IMR-90 (cell line): ENCODE data around the gene PMM1.

Experiments used
- CEBPB ChIP-seq: IDR thresholded peaks from 2 replicates; pipeline ENCODE4 v1.6.1; 2012; ENCODE audit warnings: low read depth, low read length, improper control_type of control experiment
- MAFK ChIP-seq: IDR thresholded peaks from 2 replicates; pipeline ENCODE4 v1.6.1; 2012; ENCODE audit warnings: low read depth, low read length, improper control_type of control experiment
- MAZ ChIP-seq: IDR thresholded peaks from 2 replicates; pipeline ENCODE4 v1.6.1; 2012; ENCODE audit warnings: low read depth, mild to moderate bottlenecking, low read length, improper control_type of control experiment, moderate library complexity, borderline replicate concordance
- POLR2A ChIP-seq: IDR thresholded peaks from 2 replicates; pipeline ENCODE4 v1.6.1; 2012; ENCODE audit warnings: mild to moderate bottlenecking, low read depth, low read length
- RAD21 ChIP-seq: IDR thresholded peaks from 2 replicates; pipeline ENCODE4 v1.6.1; 2012; ENCODE audit warnings: low read length, improper control_type of control experiment
- RCOR1 ChIP-seq: IDR thresholded peaks from 2 replicates; pipeline ENCODE4 v1.6.1; 2012; ENCODE audit warnings: mild to moderate bottlenecking, low read length, improper control_type of control experiment; ENCODE audit not compliant: insufficient replicate concordance
- SMC3 ChIP-seq: fragments of 150-350 bp; IDR thresholded peaks from 2 replicates; pipeline ENCODE4 v1.6.1; 2016; ENCODE audit warnings: low read depth, mild to moderate bottlenecking, antibody characterized with exemption, low read length, moderate library complexity
- TF ChIP-seq, protein P1 (sequence below): conservative IDR thresholded peaks from 2 replicates; pipeline ENCODE4 v1.5.1; 2012; ENCODE audit warnings: mild to moderate bottlenecking, low read depth, low read length, improper control_type of control experiment
- TF ChIP-seq, protein P2 (sequence below): fragments of 150-350 bp; IDR thresholded peaks from 2 replicates; pipeline ENCODE4 v1.6.1; 2017; ENCODE audit warnings: mild to moderate bottlenecking, antibody characterized with exemption, low read length, low read depth
- TF ChIP-seq, protein P3 (sequence below): fragments of 150-350 bp; IDR thresholded peaks from 2 replicates; pipeline ENCODE4 v1.6.1; 2016; ENCODE audit warnings: low read depth, mild to moderate bottlenecking, low read length, moderate library complexity, borderline replicate concordance

GRCh38 chr22:41551877-41552582, 37.6 kb downstream of the PMM1 start:
- TF ChIP-seq POLR2A (no peak), RCOR1 (no peak), MAFK (no peak), CEBPB (no peak), SMC3 (no peak), RAD21 (no peak), MAZ (no peak)
- TF ChIP-seq, protein P1, sequence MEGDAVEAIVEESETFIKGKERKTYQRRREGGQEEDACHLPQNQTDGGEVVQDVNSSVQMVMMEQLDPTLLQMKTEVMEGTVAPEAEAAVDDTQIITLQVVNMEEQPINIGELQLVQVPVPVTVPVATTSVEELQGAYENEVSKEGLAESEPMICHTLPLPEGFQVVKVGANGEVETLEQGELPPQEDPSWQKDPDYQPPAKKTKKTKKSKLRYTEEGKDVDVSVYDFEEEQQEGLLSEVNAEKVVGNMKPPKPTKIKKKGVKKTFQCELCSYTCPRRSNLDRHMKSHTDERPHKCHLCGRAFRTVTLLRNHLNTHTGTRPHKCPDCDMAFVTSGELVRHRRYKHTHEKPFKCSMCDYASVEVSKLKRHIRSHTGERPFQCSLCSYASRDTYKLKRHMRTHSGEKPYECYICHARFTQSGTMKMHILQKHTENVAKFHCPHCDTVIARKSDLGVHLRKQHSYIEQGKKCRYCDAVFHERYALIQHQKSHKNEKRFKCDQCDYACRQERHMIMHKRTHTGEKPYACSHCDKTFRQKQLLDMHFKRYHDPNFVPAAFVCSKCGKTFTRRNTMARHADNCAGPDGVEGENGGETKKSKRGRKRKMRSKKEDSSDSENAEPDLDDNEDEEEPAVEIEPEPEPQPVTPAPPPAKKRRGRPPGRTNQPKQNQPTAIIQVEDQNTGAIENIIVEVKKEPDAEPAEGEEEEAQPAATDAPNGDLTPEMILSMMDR = no peak
- TF ChIP-seq, protein P2, sequence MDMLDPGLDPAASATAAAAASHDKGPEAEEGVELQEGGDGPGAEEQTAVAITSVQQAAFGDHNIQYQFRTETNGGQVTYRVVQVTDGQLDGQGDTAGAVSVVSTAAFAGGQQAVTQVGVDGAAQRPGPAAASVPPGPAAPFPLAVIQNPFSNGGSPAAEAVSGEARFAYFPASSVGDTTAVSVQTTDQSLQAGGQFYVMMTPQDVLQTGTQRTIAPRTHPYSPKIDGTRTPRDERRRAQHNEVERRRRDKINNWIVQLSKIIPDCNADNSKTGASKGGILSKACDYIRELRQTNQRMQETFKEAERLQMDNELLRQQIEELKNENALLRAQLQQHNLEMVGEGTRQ = no peak
- TF ChIP-seq, protein P3, sequence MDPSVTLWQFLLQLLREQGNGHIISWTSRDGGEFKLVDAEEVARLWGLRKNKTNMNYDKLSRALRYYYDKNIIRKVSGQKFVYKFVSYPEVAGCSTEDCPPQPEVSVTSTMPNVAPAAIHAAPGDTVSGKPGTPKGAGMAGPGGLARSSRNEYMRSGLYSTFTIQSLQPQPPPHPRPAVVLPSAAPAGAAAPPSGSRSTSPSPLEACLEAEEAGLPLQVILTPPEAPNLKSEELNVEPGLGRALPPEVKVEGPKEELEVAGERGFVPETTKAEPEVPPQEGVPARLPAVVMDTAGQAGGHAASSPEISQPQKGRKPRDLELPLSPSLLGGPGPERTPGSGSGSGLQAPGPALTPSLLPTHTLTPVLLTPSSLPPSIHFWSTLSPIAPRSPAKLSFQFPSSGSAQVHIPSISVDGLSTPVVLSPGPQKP = no peak
